PC-9 (cell line): ENCODE measurements around the gene TMEM51.

Source experiments
- EZH2 ChIP-seq: fragments of 200-600 bp; sonication (generic); IDR thresholded peaks from 2 replicates; pipeline ENCODE4 v1.8.0; 2017; ENCODE audit warnings: antibody characterized with exemption, low read depth
- TF ChIP-seq, protein P1 (sequence below): fragments of 200-600 bp; sonication (generic); conservative IDR thresholded peaks from 2 replicates; pipeline ENCODE4 v1.6.1; 2017; ENCODE audit warnings: mixed run types, antibody characterized with exemption, mild to moderate bottlenecking, moderate library complexity

DNA sequence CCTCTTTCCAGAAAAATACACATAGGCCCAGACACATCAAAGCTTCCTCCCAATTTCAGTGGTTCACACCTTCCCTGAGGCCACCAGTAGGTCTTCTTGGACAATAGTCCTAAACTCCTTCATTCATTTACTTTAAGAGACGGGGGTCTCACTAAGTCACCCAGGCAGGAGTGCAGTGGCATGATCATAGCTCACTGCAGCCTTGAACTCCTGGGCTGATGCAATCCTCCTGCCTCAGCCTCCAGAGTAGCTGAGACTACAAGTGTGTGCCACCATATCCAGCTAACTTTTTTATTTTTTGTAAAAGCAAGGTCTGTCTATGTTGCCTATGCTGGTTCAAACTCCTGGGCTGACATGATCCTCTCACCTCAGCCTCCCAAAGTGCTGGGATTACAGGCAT is 85.2 kb downstream of the TMEM51 start:
- TF ChIP-seq, protein P1, sequence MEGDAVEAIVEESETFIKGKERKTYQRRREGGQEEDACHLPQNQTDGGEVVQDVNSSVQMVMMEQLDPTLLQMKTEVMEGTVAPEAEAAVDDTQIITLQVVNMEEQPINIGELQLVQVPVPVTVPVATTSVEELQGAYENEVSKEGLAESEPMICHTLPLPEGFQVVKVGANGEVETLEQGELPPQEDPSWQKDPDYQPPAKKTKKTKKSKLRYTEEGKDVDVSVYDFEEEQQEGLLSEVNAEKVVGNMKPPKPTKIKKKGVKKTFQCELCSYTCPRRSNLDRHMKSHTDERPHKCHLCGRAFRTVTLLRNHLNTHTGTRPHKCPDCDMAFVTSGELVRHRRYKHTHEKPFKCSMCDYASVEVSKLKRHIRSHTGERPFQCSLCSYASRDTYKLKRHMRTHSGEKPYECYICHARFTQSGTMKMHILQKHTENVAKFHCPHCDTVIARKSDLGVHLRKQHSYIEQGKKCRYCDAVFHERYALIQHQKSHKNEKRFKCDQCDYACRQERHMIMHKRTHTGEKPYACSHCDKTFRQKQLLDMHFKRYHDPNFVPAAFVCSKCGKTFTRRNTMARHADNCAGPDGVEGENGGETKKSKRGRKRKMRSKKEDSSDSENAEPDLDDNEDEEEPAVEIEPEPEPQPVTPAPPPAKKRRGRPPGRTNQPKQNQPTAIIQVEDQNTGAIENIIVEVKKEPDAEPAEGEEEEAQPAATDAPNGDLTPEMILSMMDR, result no peak
- no peak for TF ChIP-seq EZH2
